ENCODE results near the gene GLP1R. TPM values are rescaled to one million over a fixed set of nuclear protein-coding genes. Genes with fewer than 3 reads are reported as not detected.
A peak's percentile ranks its signal among the peaks of the same experiment; 100 is the strongest.

Gene GLP1R
- total and polyA plus RNA-seq, 2 of the 13 experiments (the other 11 are each of a cell fraction or from before 2014, with no cell fraction given) = not detected

DNA sequence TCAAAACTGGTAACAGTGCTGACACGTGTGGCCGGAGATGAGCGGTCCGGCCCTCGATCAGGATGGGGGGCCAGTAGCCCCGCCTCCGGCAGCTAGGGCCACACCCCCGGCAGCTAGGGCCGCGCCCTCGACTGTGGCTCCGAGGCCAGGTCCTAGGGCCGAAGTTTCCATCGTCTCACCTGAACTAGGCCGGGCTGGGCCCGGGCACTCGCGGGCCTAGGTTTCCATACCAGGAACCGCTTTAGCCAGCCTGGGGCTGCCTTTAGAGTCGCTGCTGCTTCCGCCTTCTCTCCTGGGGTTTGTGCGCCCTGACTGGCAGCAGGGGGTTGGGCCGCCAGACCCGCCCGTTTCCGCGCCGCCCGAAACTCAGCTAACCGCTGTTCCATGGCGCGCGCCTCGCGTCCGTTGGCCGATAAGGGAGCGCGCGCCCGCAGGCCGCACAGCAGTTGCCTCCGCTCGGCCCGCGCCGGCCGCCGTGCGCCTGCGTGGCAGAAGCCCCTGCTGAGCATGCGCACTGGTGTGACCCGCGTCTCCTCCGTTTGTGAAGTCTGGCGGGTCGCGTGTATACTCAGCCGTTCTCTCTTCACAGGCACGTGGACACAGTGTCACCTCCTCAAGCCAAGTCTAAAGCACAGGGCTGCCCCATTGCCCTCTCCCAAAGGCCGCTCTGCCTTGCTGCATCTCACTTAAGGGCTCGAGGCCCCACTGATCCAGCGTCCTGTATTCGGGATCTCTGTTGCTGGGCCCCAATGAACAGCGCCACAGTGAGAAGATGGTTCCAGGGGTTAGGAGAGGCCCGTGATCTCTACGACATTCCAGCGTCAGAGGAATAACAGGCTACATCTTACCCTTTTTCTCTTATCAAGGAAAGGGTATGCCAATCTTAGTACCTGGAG, 66.4 kb downstream of the GLP1R start, which contains the start of gene SAYSD1 (continued):
- TF ChIP-seq EHMT2 (IDR thresholded peaks at IDR 0.05; ENCODE audit: borderline replicate concordance, low read depth, low read length) = no peak; the same call in 1 of the 2 replicates
- TF ChIP-seq DZIP1 (CRISPR knock-in tag; IDR thresholded peaks at IDR 0.05) = peak; percentile 93; the same call in 1 of the 2 replicates
- TF ChIP-seq HNRNPLL (IDR thresholded peaks at IDR 0.05; ENCODE audit: low read depth, low read length, poor library complexity, severe bottlenecking) = peak; percentile 83
- no peak for TF ChIP-seq LRRFIP1 (CRISPR knock-in tag; conservative IDR thresholded peaks at IDR 0.05)
- TF ChIP-seq ZNF136 (CRISPR knock-in tag; IDR thresholded peaks at IDR 0.05; ENCODE audit: low read depth) = peak; percentile 76; the same call in 1 of the 2 replicates
- peak; percentile 93; the same call in 1 of the 2 replicates for TF ChIP-seq ZNF160 (CRISPR knock-in tag; IDR thresholded peaks at IDR 0.05)
- no peak for TF ChIP-seq SOX6 (IDR thresholded peaks at IDR 0.05)
- peak; percentile 75 for TF ChIP-seq SOX6 (CRISPR knock-in tag; IDR thresholded peaks at IDR 0.05)
- peak; percentile 90 for TF ChIP-seq MTF1 (CRISPR knock-in tag; IDR thresholded peaks at IDR 0.05)
- TF ChIP-seq HOXA7 (CRISPR knock-in tag; IDR thresholded peaks at IDR 0.05) = no peak; the same call in 1 of the 2 replicates
- TF ChIP-seq MXI1 (IDR thresholded peaks at IDR 0.05; ENCODE audit: borderline replicate concordance, low read depth, low read length) = peak; percentile 77; the same call in 2 of the 3 replicates
- TF ChIP-seq POLR2AphosphoS2 (IDR thresholded peaks at IDR 0.05; ENCODE audit: low read depth, low read length) = no peak
- TF ChIP-seq NAIF1 (CRISPR knock-in tag; IDR thresholded peaks at IDR 0.05; ENCODE audit: borderline replicate concordance) = peak; percentile 94
- peak; percentile 86 for TF ChIP-seq MEIS1 (CRISPR knock-in tag; IDR thresholded peaks at IDR 0.05; ENCODE audit: borderline replicate concordance)
- TF ChIP-seq PCBP1 (IDR thresholded peaks at IDR 0.05; ENCODE audit: borderline replicate concordance, low read depth, low read length) = no peak
- TF ChIP-seq, protein P1, sequence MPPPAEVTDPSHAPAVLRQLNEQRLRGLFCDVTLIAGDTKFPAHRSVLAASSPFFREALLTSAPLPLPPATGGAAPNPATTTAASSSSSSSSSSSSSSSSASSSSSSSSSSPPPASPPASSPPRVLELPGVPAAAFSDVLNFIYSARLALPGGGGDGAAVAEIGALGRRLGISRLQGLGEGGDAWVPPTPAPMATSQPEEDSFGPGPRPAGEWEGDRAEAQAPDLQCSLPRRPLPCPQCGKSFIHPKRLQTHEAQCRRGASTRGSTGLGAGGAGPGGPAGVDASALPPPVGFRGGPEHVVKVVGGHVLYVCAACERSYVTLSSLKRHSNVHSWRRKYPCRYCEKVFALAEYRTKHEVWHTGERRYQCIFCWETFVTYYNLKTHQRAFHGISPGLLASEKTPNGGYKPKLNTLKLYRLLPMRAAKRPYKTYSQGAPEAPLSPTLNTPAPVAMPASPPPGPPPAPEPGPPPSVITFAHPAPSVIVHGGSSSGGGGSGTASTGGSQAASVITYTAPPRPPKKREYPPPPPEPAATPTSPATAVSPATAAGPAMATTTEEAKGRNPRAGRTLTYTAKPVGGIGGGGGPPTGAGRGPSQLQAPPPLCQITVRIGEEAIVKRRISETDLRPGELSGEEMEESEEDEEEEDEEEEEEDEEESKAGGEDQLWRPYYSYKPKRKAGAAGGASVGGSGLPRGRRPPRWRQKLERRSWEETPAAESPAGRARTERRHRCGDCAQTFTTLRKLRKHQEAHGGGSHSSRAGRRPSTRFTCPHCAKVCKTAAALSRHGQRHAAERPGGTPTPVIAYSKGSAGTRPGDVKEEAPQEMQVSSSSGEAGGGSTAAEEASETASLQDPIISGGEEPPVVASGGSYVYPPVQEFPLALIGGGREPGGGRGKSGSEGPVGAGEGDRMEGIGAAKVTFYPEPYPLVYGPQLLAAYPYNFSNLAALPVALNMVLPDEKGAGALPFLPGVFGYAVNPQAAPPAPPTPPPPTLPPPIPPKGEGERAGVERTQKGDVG (CRISPR knock-in tag; IDR thresholded peaks at IDR 0.05; ENCODE audit: borderline replicate concordance) = peak; percentile 96
- TF ChIP-seq KLF15 (CRISPR knock-in tag; IDR thresholded peaks at IDR 0.05; ENCODE audit: borderline replicate concordance) = peak; percentile 97
- TF ChIP-seq PLRG1 (conservative IDR thresholded peaks at IDR 0.05) = no peak
- TF ChIP-seq ZNF335 (CRISPR knock-in tag; IDR thresholded peaks at IDR 0.05) = no peak; the same call in 1 of the 2 replicates
- peak; percentile 98; the same call in 1 of the 2 replicates for TF ChIP-seq SMAD1 (CRISPR knock-in tag; IDR thresholded peaks at IDR 0.05; ENCODE audit: borderline replicate concordance, low read depth)
